ENCODE data around the gene TOR4A.

The TOR4A gene

DNA sequence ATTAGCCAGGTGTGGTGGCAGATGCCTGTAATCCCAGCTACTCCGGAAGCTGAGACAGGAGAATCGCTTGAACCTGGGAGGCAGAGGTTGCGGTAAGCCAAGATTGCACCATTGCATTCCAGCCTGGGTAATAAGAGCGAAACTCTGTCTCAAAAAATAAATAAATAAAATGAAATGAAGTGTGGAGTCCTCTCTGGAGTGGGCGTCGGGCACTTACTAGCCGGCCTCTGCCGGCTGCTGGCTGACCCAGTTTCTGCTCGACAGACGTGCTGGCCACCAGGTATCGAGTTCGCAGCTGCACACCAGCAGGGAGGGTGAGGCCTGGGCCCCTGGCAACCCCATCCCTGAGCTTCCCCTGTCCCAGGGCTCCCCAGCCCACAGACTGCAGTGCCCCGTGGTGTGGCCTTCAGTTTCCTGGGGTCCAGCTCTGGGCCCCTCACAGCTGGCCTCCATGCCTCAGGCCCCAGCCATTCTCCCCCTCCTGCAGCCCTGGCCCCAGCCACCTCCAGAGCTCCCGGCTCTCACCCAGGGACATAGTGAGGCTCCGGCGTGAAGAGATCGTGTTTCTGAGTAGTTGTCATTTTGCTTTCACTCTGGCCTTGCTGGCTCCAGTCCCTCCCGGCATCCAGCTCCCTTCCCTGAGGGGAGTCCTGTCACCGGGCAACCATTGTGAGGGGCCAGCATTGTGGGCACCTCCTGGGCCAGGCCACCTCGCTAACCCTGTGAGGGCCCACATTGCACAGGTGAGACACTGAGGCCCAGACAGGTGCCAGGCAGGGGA is 30.2 kb upstream of the TOR4A start:
- no peak overlapping the region for H3K4me3 ChIP-seq (ENCODE audit: low read depth, low read length)
- no peak for TF ChIP-seq CTCF (IDR thresholded peaks at IDR 0.05; ENCODE audit: insufficient read depth, low read length, missing control alignments)
- DNase-seq (ENCODE audit: low read depth, low spot score), result no peak
- CTCF ChIA-PET, result interaction anchor here (0.8 to 1.4 kb wide), 2 partner anchors 11 to 18 kb away, joined by 3 to 4 read pairs; no protein-coding TSS in a partner anchor
- POLR2A ChIA-PET, result no interaction called here

DNA sequence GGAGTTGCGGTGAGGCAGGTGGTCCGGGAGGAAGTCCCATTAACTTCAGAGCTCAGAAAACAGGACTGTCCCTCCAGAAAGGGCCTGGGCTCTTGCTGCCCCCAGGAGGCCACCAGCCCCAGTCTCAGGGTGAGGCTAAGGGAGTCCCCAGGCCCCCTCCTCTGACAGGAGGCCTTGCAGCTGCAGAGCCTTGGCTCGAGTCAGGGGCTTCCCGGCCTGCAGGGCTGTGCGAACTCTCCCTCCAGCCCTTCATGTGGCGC is 29.7 kb upstream of the TOR4A start:
- DNase-seq (ENCODE audit: low read depth, low spot score), result no peak
- TF ChIP-seq CTCF (IDR thresholded peaks at IDR 0.05; ENCODE audit: insufficient read depth, low read length, missing control alignments), result no peak
- no peak overlapping the region for H3K4me3 ChIP-seq (ENCODE audit: low read depth, low read length)
- CTCF ChIA-PET, result interaction anchor here (1.4 to 2.3 kb wide), 2 partner anchors 18 to 21 kb away, joined by 4 to 6 read pairs; partner anchors contain the start of gene RNF224
- POLR2A ChIA-PET, result no interaction called here

GRCh38 chr9:137250329-137251193 is 27.0 kb upstream of the TOR4A start:
- ChIA-PET POLR2A (interaction anchor here (1.8 to 6.8 kb wide), 2 partner anchors 8 to 9 kb away, joined by 15 to 164 read pairs; partner anchors contain the start of gene TUBB4B), CTCF (interaction anchor here (1.2 to 2.7 kb wide), 3 partner anchors 13 to 121 kb away, joined by 3 to 15 read pairs (median 6); partner anchors contain the start of gene RNF224)
- H3K4me3 ChIP-seq (ENCODE audit: low read depth, low read length), result no peak overlapping the region

GRCh38 chr9:137251194-137251461 is 26.4 kb upstream of the TOR4A start, which contains the start of gene STPG3:
Gene STPG3 (plus strand): TSS chr9:137251286. CDS start chr9:137251287, 1 bp downstream.
- DNase-seq (ENCODE audit: low read depth, low spot score), result no peak
- no peak within 1 kb of the TSS for H3K4me3 ChIP-seq (ENCODE audit: low read depth, low read length)
- no peak for TF ChIP-seq CTCF (IDR thresholded peaks at IDR 0.05; ENCODE audit: insufficient read depth, low read length, missing control alignments)
- ChIA-PET CTCF (interaction anchor here (2.7 kb wide), 1 partner anchor 14 kb away, joined by 15 read pairs; no protein-coding TSS in a partner anchor), POLR2A (interaction anchor here (6.8 kb wide), 1 partner anchor 8 kb away, joined by 164 read pairs; the partner anchor contains the start of gene TUBB4B)

More at GRCh38 chr9:137250329-137251193, 27.0 kb upstream of the TOR4A start:
- DNase-seq (ENCODE audit: low read depth, low spot score), result no peak
- TF ChIP-seq CTCF (IDR thresholded peaks at IDR 0.05; ENCODE audit: insufficient read depth, low read length, missing control alignments), result no peak

DNA sequence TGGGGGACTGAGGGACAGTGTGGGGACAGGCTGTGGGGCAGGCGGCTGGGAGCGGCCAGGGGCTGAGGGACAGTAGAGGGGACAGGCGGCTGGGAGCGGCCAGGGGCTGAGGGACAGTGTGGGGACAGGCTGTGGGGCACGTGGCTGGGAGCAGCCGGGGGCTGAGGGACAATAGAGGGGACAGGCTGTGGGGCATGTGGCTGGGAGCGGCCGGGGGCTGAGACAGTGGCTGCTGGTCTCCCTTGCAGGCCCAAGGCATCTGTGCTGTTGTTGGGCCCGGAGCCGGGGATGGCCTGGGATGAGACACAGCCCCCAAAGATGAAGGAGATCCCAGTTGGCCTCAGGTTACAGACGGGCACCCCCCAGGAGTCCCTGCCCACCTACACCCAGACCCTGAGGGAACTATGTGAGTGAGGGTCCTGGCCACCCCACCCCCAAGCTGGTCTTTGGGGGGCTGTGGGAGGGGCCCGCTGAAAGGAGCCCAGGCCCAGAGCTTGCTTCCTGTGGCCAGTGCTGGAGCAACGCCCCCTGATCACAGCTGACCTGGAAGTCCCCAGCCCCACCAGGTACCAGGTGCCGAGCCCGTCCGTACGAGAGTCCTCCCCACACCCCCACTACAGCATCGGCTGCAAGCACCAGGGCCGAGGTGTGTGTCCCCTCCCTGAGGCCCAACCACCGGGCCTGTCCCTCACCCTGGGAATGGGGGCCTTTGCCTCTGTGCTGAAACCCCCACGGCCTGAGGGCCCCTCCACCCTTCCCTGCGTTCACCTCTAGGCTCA is 25.8 kb upstream of the TOR4A start:
- no peak for DNase-seq (ENCODE audit: low read depth, low spot score)
- no peak overlapping the region for H3K4me3 ChIP-seq (ENCODE audit: low read depth, low read length)
- ChIA-PET POLR2A (interaction anchor here (6.8 kb wide), 1 partner anchor 9 kb away, joined by 164 read pairs; the partner anchor contains the start of gene TUBB4B), CTCF (interaction anchor here (1.1 to 2.7 kb wide), 2 partner anchors 14 to 15 kb away, joined by 3 to 15 read pairs; no protein-coding TSS in a partner anchor)
- TF ChIP-seq CTCF (IDR thresholded peaks at IDR 0.05; ENCODE audit: insufficient read depth, low read length, missing control alignments), result no peak
